ENCODE results near the gene S100A7.
"Not testable (repeated sequence)": the region's sequence is repeated elsewhere in the genome, so short reads cannot be mapped to it uniquely, and the experiment has no call there.

S100A7 gene

GRCh38 chr1:153475282-153475681 is 14.8 kb upstream of the S100A7 start:
- DNase-seq = no peak
- H3K36me3 Mint-ChIP-seq (ENCODE audit: low read depth) = no peaks in the 10 kb centered on the region
- peaks cover 20% of the 10 kb centered on the region for H3K27me3 Mint-ChIP-seq (ENCODE audit: low read depth, poor library complexity)
- H3K9me3 Mint-ChIP-seq = peaks cover 27% of the 10 kb centered on the region
- TF ChIP-seq CTCF (IDR thresholded peaks at IDR 0.05) = no peak
- H3K4me1 Mint-ChIP-seq = peaks cover 4% of the 10 kb centered on the region
- no peak overlapping the region for H3K4me3 Mint-ChIP-seq
- H3K27ac Mint-ChIP-seq = no peak overlapping the region

GRCh38 chr1:153474347-153474746 is 13.9 kb upstream of the S100A7 start:
- Mint-ChIP-seq H3K27me3 (ENCODE audit: low read depth, poor library complexity) (peaks cover 25% of the 10 kb centered on the region), H3K4me3 (no peak overlapping the region), H3K9me3 (peaks cover 27% of the 10 kb centered on the region), H3K4me1 (peaks cover 9% of the 10 kb centered on the region), H3K36me3 (ENCODE audit: low read depth) (no peaks in the 10 kb centered on the region), H3K27ac (no peak overlapping the region)
- DNase-seq = no peak
- no peak for TF ChIP-seq CTCF (IDR thresholded peaks at IDR 0.05)

GRCh38 chr1:153470707-153471106 is 10.3 kb upstream of the S100A7 start:
- peaks cover 31% of the 10 kb centered on the region for H3K27me3 Mint-ChIP-seq (ENCODE audit: low read depth, poor library complexity)
- TF ChIP-seq CTCF (IDR thresholded peaks at IDR 0.05) = no peak
- H3K4me1 Mint-ChIP-seq = peaks cover 5% of the 10 kb centered on the region
- peaks cover 27% of the 10 kb centered on the region for H3K9me3 Mint-ChIP-seq
- no peak overlapping the region for H3K27ac Mint-ChIP-seq
- no peak overlapping the region for H3K4me3 Mint-ChIP-seq
- H3K36me3 Mint-ChIP-seq (ENCODE audit: low read depth) = no peaks in the 10 kb centered on the region
- DNase-seq = no peak

- Mint-ChIP-seq H3K4me1 (peaks cover 5% of the 10 kb centered on the region), H3K9me3 (peaks cover 12% of the 10 kb centered on the region), H3K4me3 (no peak overlapping the region), H3K27me3 (ENCODE audit: low read depth, poor library complexity) (peaks cover 29% of the 10 kb centered on the region), H3K27ac (no peak overlapping the region), H3K36me3 (ENCODE audit: low read depth) (no peaks in the 10 kb centered on the region)
- no peak for TF ChIP-seq CTCF (IDR thresholded peaks at IDR 0.05)
- DNase-seq = no peak
These were observed 6.5 kb upstream of the S100A7 start for GRCh38 chr1:153466908-153467307.

- Mint-ChIP-seq H3K27me3 (ENCODE audit: low read depth, poor library complexity) (peaks cover 29% of the 10 kb centered on the region), H3K36me3 (ENCODE audit: low read depth) (no peaks in the 10 kb centered on the region)
These were observed 5.6 kb upstream of the S100A7 start for GRCh38 chr1:153465811-153466636.

GRCh38 chr1:153462741-153463140 is 2.3 kb upstream of the S100A7 start:
- not testable (repeated sequence) for H3K36me3 Mint-ChIP-seq (ENCODE audit: low read depth); H3K9me3 Mint-ChIP-seq

More at GRCh38 chr1:153465811-153466636, 5.6 kb upstream of the S100A7 start:
- peaks cover 5% of the 10 kb centered on the region for H3K4me1 Mint-ChIP-seq
- H3K9me3 Mint-ChIP-seq = peaks cover 7% of the 10 kb centered on the region
- TF ChIP-seq CTCF (IDR thresholded peaks at IDR 0.05) = peak; percentile 84
- no peak overlapping the region for H3K27ac Mint-ChIP-seq
- peak; percentile 77 for DNase-seq
- no peak overlapping the region for H3K4me3 Mint-ChIP-seq

More at GRCh38 chr1:153462741-153463140, 2.3 kb upstream of the S100A7 start:
- not testable (repeated sequence) for H3K4me3 Mint-ChIP-seq, H3K27ac Mint-ChIP-seq, DNase-seq, H3K4me1 Mint-ChIP-seq
- H3K27me3 Mint-ChIP-seq (ENCODE audit: low read depth, poor library complexity) = peaks cover 21% of the 10 kb centered on the region

All from nephron progenitor cell (in vitro differentiated cells).